ENCODE measurements around the gene CISTR.

Gene CISTR

DNA sequence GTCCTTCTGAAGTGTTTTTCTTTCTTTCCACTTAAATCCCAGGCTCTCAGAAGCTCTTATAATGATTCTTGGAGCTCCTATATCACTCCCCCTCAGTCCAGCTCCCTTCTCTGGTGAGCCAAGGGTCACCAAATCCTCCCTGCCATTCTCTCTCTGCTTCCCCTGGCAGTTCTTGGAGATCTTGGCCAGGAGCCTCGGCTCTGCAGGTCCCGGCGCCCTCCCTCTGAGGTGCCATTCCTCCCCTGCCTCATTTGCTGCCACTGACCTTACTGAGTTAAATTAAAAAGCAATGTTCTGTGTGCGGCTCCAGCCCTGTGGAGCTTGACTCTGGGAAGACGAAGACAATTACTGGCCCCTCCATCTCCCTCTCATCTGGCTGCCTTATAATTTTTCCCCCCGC, 7.0 kb downstream of the CISTR start:
- no peak overlapping the region for H2AFZ ChIP-seq
- peaks cover 13% of the 10 kb centered on the region for H3K4me1 ChIP-seq
- H3K36me3 ChIP-seq (ENCODE audit: control insufficient read depth, insufficient read depth, low read length) = no peaks in the 10 kb centered on the region
- H3K9me3 ChIP-seq (ENCODE audit: control insufficient read depth, low read length) = no peaks in the 10 kb centered on the region
- H3K4me2 ChIP-seq (ENCODE audit: low read length) = no peak overlapping the region
- H3K79me2 ChIP-seq = no peaks in the 10 kb centered on the region
- H3K4me3 ChIP-seq (ENCODE audit: low read depth, low read length) = no peak overlapping the region
- H3K27me3 ChIP-seq (ENCODE audit: control insufficient read depth, insufficient read depth, low read length) = no peaks in the 10 kb centered on the region
- TF ChIP-seq, protein P1, sequence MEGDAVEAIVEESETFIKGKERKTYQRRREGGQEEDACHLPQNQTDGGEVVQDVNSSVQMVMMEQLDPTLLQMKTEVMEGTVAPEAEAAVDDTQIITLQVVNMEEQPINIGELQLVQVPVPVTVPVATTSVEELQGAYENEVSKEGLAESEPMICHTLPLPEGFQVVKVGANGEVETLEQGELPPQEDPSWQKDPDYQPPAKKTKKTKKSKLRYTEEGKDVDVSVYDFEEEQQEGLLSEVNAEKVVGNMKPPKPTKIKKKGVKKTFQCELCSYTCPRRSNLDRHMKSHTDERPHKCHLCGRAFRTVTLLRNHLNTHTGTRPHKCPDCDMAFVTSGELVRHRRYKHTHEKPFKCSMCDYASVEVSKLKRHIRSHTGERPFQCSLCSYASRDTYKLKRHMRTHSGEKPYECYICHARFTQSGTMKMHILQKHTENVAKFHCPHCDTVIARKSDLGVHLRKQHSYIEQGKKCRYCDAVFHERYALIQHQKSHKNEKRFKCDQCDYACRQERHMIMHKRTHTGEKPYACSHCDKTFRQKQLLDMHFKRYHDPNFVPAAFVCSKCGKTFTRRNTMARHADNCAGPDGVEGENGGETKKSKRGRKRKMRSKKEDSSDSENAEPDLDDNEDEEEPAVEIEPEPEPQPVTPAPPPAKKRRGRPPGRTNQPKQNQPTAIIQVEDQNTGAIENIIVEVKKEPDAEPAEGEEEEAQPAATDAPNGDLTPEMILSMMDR (IDR thresholded peaks at IDR 0.05) = no peak
- no peak overlapping the region for H3K9ac ChIP-seq
- H3K27ac ChIP-seq = no peak overlapping the region

DNA sequence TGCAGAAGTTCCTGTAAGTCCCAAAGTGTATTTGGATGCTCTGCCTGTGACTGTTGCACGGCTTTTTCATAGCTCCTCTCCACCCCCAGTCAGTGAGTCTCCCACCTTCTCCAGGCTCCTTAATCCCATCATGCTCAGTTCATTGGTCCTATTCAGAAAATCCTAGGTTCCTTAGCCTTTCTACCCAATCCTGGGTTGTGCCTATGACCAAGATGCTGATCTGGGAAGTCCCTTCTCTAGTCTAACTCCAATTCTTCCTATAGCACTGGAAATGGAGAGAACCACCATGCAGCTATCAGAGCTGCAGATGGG, 7.7 kb downstream of the CISTR start:
- TF ChIP-seq, protein P1 (IDR thresholded peaks at IDR 0.05) = no peak
- Histone ChIP-seq H3K4me3 (ENCODE audit: low read depth, low read length) (no peak overlapping the region), H3K27ac (no peak overlapping the region), H2AFZ (no peak overlapping the region), H3K79me2 (no peaks in the 10 kb centered on the region), H3K4me2 (ENCODE audit: low read length) (no peak overlapping the region), H3K4me1 (peaks cover 17% of the 10 kb centered on the region), H3K9me3 (ENCODE audit: control insufficient read depth, low read length) (no peaks in the 10 kb centered on the region), H3K36me3 (ENCODE audit: control insufficient read depth, insufficient read depth, low read length) (no peaks in the 10 kb centered on the region), H3K27me3 (ENCODE audit: control insufficient read depth, insufficient read depth, low read length) (no peaks in the 10 kb centered on the region), H3K9ac (no peak overlapping the region)

GRCh38 chr12:53743266-53744129, 8.3 kb downstream of the CISTR start:
- H3K79me2 ChIP-seq = no peaks in the 10 kb centered on the region
- H3K4me2 ChIP-seq (ENCODE audit: low read length) = peak overlapping the region; percentile 73
- H3K36me3 ChIP-seq (ENCODE audit: control insufficient read depth, insufficient read depth, low read length) = no peaks in the 10 kb centered on the region
- H3K9me3 ChIP-seq (ENCODE audit: control insufficient read depth, low read length) = no peaks in the 10 kb centered on the region
- H2AFZ ChIP-seq = peak overlapping the region; percentile 84
- TF ChIP-seq, protein P1 (IDR thresholded peaks at IDR 0.05) = peak; percentile 98
- H3K4me1 ChIP-seq = peaks cover 20% of the 10 kb centered on the region
- peak overlapping the region; percentile 34 for H3K4me3 ChIP-seq (ENCODE audit: low read depth, low read length)
- H3K27me3 ChIP-seq (ENCODE audit: control insufficient read depth, insufficient read depth, low read length) = no peaks in the 10 kb centered on the region
- H3K27ac ChIP-seq = no peak overlapping the region
- H3K9ac ChIP-seq = no peak overlapping the region

DNA sequence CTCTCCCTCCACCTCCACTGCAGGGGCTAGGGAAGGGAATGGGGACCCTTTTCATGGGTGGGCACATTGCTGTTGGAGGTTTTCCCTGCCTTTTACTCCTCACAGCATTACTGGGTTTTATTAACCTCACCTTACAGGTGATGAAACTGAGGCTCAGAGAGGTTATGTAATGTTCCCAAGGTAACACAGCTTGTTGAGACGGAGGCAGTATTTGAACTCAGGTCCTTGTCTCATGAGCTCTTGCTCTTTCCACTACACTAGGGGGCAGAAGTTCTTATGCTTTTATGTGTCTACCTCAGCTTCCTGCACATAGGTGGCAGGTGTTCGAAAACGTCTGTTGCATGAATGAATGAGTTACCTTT, 11.7 kb downstream of the CISTR start:
- Histone ChIP-seq H3K9ac (no peak overlapping the region), H3K4me3 (ENCODE audit: low read depth, low read length) (no peak overlapping the region), H3K27me3 (ENCODE audit: control insufficient read depth, insufficient read depth, low read length) (no peaks in the 10 kb centered on the region), H3K79me2 (no peaks in the 10 kb centered on the region), H3K4me2 (ENCODE audit: low read length) (no peak overlapping the region), H3K36me3 (ENCODE audit: control insufficient read depth, insufficient read depth, low read length) (no peaks in the 10 kb centered on the region), H2AFZ (no peak overlapping the region), H3K9me3 (ENCODE audit: control insufficient read depth, low read length) (no peaks in the 10 kb centered on the region), H3K27ac (no peak overlapping the region), H3K4me1 (peaks cover 14% of the 10 kb centered on the region)
- TF ChIP-seq, protein P1 (IDR thresholded peaks at IDR 0.05) = no peak

Data from parathyroid adenoma (tissue), 2 donors.